HepG2 (cell line): ENCODE measurements around the gene RGS19. TPM values are rescaled to one million over a fixed set of nuclear protein-coding genes. Genes with fewer than 3 reads are reported as not detected.

ENCODE experiments used
- ARNTL ChIP-seq: sonication (generic); formaldehyde crosslinking; IDR thresholded peaks from 2 replicates; pipeline ENCODE4 v1.4.0; 2020; ENCODE audit warnings: mild to moderate bottlenecking, missing genetic modification reagents
- ATF1 ChIP-seq: IDR thresholded peaks from 2 replicates; pipeline ENCODE4 v1.6.1; 2016; ENCODE audit warnings: mild to moderate bottlenecking, control low read depth
- CBX5 ChIP-seq: sonication (generic); formaldehyde crosslinking; IDR thresholded peaks from 2 replicates; pipeline ENCODE4 v1.4.0; 2020; ENCODE audit warnings: missing genetic modification reagents, borderline replicate concordance
- ELF1 ChIP-seq: sonication (generic); formaldehyde crosslinking; IDR thresholded peaks from 2 replicates; pipeline ENCODE4 v1.4.0; 2020; ENCODE audit warnings: missing genetic modification reagents
- FOXM1 ChIP-seq: sonication (generic); formaldehyde crosslinking; IDR thresholded peaks from 2 replicates; pipeline ENCODE4 v1.5.0; 2020; ENCODE audit warnings: missing genetic modification reagents
- GATA4 ChIP-seq: sonication (generic); IDR thresholded peaks from 2 replicates; pipeline ENCODE4 v1.6.1; 2016; ENCODE audit warnings: antibody characterized with exemption, low read depth, borderline replicate concordance
- HIVEP1 ChIP-seq: sonication (generic); formaldehyde crosslinking; IDR thresholded peaks from 2 replicates; pipeline ENCODE4 v1.4.0; 2020; ENCODE audit warnings: mild to moderate bottlenecking, missing genetic modification reagents
- LCORL ChIP-seq, 2 experiments: fragments of 450-650 bp in 1 of 2; sonication (generic) in 1 of 2; formaldehyde crosslinking in 1 of 2; IDR thresholded peaks; 2 replicates each; pipeline versions ENCODE4 v1.5.0 to v1.6.1; 2017 to 2020; ENCODE audit warnings: antibody characterized with exemption in 1 of 2, missing genetic modification reagents in 1 of 2
- MYC ChIP-seq: sonication (generic); formaldehyde crosslinking; IDR thresholded peaks from 2 replicates; pipeline ENCODE4 v1.9.0; 2021; ENCODE audit warnings: missing genetic modification reagents, borderline replicate concordance
- NCOA1 ChIP-seq: sonication (generic); formaldehyde crosslinking; IDR thresholded peaks from 2 replicates; pipeline ENCODE4 v1.9.0; 2021; ENCODE audit warnings: missing genetic modification reagents
- NRL ChIP-seq: sonication (generic); formaldehyde crosslinking; IDR thresholded peaks from 2 replicates; pipeline ENCODE4 v1.5.0; 2020; ENCODE audit warnings: missing genetic modification reagents, mild to moderate bottlenecking, moderate library complexity, borderline replicate concordance
- SETDB1 ChIP-seq: sonication (generic); formaldehyde crosslinking; IDR thresholded peaks from 2 replicates; pipeline ENCODE4 v1.5.1; 2020; ENCODE audit warnings: missing genetic modification reagents, mild to moderate bottlenecking, borderline replicate concordance
- THYN1 ChIP-seq: sonication (generic); formaldehyde crosslinking; IDR thresholded peaks from 2 replicates; pipeline ENCODE4 v1.8.1; 2023; ENCODE audit warnings: low read depth, mild to moderate bottlenecking, moderate library complexity, missing genetic modification reagents, borderline replicate concordance
- TP53 ChIP-seq: sonication (generic); formaldehyde crosslinking; conservative IDR thresholded peaks from 2 replicates; pipeline ENCODE4 v1.4.0; 2020; ENCODE audit warnings: missing genetic modification reagents
- ZNF891 ChIP-seq: sonication (generic); formaldehyde crosslinking; IDR thresholded peaks from 2 replicates; pipeline ENCODE4 v1.5.0; 2020; ENCODE audit warnings: mild to moderate bottlenecking, missing genetic modification reagents
- polyA plus RNA-seq, 8 experiments: library from polyadenylated mRNA; depleted of rRNA in 3 of 8; stranded (reverse) in 7 of 8; unstranded in 1 of 8; fragments of >200 nt; fragmentation: Illumina TruSeq in 4 of 8; extraction: Trizol in 4 of 8; gene quantifications; 2 replicates each; pipeline versions ENCODE4 v1.2.1 to v1.2.3, GENCODE V29; 2011 to 2016; ENCODE audit warnings: low read depth in 4 of 8, missing spikeins in 1 of 8, mixed read lengths in 1 of 8; ENCODE audit not compliant: insufficient read depth in 1 of 8
- total RNA-seq, 5 experiments: library from RNA; depleted of rRNA; stranded (reverse); fragments of >200 nt; fragmentation: Illumina TruSeq; extraction: Trizol; gene quantifications; 2 replicates each; pipeline ENCODE4 v1.2.3, GENCODE V29; 2016; ENCODE audit warnings: low read depth in 1 of 5
- TF ChIP-seq, protein P1 (sequence below): IDR thresholded peaks from 2 replicates; pipeline ENCODE4 v1.6.1; 2012; ENCODE audit warnings: low read length, improper control_type of control experiment
- TF ChIP-seq, protein P2 (sequence below): IDR thresholded peaks from 2 replicates; pipeline ENCODE4 v1.6.1; 2016; ENCODE audit warnings: missing compliant biosample characterization, missing genetic modification reagents, borderline replicate concordance
- TF ChIP-seq, protein P3 (sequence below): sonication (generic); formaldehyde crosslinking; IDR thresholded peaks from 2 replicates; pipeline ENCODE4 v1.8.0; 2022; ENCODE audit warnings: missing genetic modification reagents, mild to moderate bottlenecking, inconsistent platforms, borderline replicate concordance
- TF ChIP-seq, protein P4 (sequence below): sonication (generic); formaldehyde crosslinking; IDR thresholded peaks from 2 replicates; pipeline ENCODE4 v1.5.0; 2020; ENCODE audit warnings: mild to moderate bottlenecking, missing genetic modification reagents, borderline replicate concordance

RGS19 gene
- total and polyA plus RNA-seq, 2 of the 13 experiments (the other 11 are each of a cell fraction or from before 2014, with no cell fraction given), result 10.7 to 11.9 TPM

DNA sequence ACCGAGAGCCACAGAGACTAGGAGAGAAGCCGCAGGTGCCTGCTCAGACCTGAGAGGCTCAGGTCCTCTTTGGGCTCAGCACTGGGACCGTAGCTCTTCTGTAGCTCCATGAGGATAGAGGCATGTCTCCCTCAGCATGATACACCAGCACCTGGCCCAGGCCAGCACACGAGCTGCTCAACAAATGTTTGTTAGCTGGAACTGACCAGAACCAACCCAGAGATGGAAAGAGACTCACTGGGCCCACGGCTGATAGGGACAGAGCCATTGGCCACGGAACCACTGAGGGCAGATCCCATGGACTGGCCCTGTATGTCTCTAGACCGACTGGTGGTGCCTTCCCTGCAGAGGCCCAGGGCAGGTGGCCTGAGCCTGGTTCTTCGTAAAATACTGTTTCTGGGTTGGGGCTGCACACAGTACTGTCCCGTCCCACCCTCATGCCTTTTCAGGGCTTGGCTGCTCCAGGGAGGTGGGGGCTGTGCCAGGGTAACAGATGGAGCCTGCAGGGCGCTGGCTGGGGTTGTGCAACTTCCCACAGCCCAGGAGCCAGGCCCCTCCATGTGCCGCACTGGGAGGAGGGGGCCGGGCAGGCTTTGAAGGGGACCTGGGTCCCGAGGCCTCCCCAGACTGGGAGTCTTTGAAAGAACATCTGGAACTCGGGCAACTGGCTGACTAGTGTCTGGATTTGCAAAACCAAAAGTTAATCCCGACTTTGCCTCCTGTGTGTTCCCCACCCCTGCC is 38.1 kb downstream of the RGS19 start (continued):
- TF ChIP-seq, protein P1, sequence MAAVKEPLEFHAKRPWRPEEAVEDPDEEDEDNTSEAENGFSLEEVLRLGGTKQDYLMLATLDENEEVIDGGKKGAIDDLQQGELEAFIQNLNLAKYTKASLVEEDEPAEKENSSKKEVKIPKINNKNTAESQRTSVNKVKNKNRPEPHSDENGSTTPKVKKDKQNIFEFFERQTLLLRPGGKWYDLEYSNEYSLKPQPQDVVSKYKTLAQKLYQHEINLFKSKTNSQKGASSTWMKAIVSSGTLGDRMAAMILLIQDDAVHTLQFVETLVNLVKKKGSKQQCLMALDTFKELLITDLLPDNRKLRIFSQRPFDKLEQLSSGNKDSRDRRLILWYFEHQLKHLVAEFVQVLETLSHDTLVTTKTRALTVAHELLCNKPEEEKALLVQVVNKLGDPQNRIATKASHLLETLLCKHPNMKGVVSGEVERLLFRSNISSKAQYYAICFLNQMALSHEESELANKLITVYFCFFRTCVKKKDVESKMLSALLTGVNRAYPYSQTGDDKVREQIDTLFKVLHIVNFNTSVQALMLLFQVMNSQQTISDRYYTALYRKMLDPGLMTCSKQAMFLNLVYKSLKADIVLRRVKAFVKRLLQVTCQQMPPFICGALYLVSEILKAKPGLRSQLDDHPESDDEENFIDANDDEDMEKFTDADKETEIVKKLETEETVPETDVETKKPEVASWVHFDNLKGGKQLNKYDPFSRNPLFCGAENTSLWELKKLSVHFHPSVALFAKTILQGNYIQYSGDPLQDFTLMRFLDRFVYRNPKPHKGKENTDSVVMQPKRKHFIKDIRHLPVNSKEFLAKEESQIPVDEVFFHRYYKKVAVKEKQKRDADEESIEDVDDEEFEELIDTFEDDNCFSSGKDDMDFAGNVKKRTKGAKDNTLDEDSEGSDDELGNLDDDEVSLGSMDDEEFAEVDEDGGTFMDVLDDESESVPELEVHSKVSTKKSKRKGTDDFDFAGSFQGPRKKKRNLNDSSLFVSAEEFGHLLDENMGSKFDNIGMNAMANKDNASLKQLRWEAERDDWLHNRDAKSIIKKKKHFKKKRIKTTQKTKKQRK, result no peak
- TF ChIP-seq MYC (peak; percentile 93), ARNTL (CRISPR knock-in tag) (peak; percentile 86), ELF1 (CRISPR knock-in tag) (no peak; the same call in 1 of the 2 replicates), ATF1 (no peak), NRL (CRISPR knock-in tag) (no peak), HIVEP1 (no peak), ZNF891 (peak; percentile 30), CBX5 (peak; percentile 78), THYN1 (CRISPR knock-in tag) (no peak), NCOA1 (no peak), SETDB1 (no peak), FOXM1 (CRISPR knock-in tag) (no peak), TP53 (CRISPR knock-in tag) (0 out of 2 replicates have a peak, but pooled peaks have one; percentile 30), LCORL (IDR thresholded peaks at IDR 0.05) (no peak), LCORL (CRISPR knock-in tag; IDR thresholded peaks at IDR 0.05) (peak; percentile 44; the same call in 1 of the 2 replicates), GATA4 (0 out of 2 replicates have a peak, but pooled peaks have one; percentile 24)
- TF ChIP-seq, protein P2, sequence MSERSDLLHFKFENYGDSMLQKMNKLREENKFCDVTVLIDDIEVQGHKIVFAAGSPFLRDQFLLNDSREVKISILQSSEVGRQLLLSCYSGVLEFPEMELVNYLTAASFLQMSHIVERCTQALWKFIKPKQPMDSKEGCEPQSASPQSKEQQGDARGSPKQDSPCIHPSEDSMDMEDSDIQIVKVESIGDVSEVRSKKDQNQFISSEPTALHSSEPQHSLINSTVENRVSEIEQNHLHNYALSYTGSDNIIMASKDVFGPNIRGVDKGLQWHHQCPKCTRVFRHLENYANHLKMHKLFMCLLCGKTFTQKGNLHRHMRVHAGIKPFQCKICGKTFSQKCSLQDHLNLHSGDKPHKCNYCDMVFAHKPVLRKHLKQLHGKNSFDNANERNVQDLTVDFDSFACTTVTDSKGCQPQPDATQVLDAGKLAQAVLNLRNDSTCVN, result 0 out of 2 replicates have a peak, but pooled peaks have one; percentile 58
- TF ChIP-seq, protein P3, sequence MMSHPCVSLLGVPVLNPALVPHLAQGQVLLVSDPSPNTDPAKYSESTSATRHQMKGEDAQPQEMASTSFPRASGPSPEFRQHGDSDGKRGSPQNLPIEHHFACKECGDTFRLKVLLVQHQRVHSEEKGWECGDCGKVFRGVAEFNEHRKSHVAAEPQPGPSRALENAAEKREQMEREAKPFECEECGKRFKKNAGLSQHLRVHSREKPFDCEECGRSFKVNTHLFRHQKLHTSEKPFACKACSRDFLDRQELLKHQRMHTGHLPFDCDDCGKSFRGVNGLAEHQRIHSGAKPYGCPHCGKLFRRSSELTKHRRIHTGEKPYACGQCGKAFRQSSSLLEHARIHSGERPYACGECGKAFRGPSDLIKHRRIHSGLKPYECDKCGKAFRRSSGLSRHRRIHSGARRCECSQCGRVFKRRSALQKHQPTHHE (CRISPR knock-in tag), result no peak
- TF ChIP-seq, protein P4, sequence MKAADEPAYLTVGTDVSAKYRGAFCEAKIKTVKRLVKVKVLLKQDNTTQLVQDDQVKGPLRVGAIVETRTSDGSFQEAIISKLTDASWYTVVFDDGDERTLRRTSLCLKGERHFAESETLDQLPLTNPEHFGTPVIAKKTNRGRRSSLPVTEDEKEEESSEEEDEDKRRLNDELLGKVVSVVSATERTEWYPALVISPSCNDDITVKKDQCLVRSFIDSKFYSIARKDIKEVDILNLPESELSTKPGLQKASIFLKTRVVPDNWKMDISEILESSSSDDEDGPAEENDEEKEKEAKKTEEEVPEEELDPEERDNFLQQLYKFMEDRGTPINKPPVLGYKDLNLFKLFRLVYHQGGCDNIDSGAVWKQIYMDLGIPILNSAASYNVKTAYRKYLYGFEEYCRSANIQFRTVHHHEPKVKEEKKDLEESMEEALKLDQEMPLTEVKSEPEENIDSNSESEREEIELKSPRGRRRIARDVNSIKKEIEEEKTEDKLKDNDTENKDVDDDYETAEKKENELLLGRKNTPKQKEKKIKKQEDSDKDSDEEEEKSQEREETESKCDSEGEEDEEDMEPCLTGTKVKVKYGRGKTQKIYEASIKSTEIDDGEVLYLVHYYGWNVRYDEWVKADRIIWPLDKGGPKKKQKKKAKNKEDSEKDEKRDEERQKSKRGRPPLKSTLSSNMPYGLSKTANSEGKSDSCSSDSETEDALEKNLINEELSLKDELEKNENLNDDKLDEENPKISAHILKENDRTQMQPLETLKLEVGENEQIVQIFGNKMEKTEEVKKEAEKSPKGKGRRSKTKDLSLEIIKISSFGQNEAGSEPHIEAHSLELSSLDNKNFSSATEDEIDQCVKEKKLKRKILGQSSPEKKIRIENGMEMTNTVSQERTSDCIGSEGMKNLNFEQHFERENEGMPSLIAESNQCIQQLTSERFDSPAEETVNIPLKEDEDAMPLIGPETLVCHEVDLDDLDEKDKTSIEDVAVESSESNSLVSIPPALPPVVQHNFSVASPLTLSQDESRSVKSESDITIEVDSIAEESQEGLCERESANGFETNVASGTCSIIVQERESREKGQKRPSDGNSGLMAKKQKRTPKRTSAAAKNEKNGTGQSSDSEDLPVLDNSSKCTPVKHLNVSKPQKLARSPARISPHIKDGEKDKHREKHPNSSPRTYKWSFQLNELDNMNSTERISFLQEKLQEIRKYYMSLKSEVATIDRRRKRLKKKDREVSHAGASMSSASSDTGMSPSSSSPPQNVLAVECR (CRISPR knock-in tag), result peak; percentile 51; the same call in 1 of the 2 replicates
